Mucosa of stomach (tissue), 1 donor: ENCODE measurements around the gene IQSEC3.
"Not testable (repeated sequence)": the region's sequence is repeated elsewhere in the genome, so short reads cannot be mapped to it uniquely, and the experiment has no call there.

Experiments used
- H3K27me3 ChIP-seq: one replicate; pipeline ENCODE4 v1.7.0; 2013; ENCODE audit warnings: mild to moderate bottlenecking, low read length; ENCODE audit not compliant: control insufficient read depth, insufficient read depth
- H3K36me3 ChIP-seq: one replicate; pipeline ENCODE4 v1.7.0; 2013; ENCODE audit warnings: low read length; ENCODE audit not compliant: control insufficient read depth, insufficient read depth
- H3K4me1 ChIP-seq: one replicate; pipeline ENCODE4 v1.7.0; 2013; ENCODE audit warnings: mild to moderate bottlenecking, low read length; ENCODE audit not compliant: control insufficient read depth, insufficient read depth
- H3K4me3 ChIP-seq: one replicate; pipeline ENCODE4 v1.7.0; 2013; ENCODE audit warnings: low read length
- H3K9ac ChIP-seq: one replicate; pipeline ENCODE4 v1.7.0; 2013; ENCODE audit warnings: mild to moderate bottlenecking, low read length, moderate library complexity
- H3K9me3 ChIP-seq: one replicate; pipeline ENCODE4 v1.7.0; 2013; ENCODE audit warnings: mild to moderate bottlenecking, low read length, moderate library complexity; ENCODE audit not compliant: control insufficient read depth
- donor health status: Pancreatic carcinoma.

Gene IQSEC3

DNA sequence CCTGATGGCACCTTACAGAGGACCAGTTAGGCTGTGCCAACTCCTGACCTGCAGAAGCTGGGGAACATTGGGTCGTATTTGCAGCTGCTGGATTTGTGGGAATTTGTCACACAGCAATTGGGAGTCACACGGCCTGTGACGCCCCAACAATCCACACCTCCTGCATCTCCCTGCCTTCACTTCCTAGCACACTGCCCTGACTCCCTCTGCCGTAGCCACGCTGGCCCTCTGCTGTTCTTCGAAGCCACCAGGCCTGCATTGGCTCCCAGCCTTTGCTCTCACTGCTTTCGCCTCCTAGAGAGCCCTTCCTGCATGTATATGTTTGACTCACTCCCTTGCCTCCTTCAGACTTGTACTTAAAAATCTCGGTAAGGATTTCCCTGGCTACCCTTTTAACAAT is 22.2 kb upstream of the IQSEC3 start:
- not testable (repeated sequence) for H3K4me3 ChIP-seq, H3K4me1 ChIP-seq, H3K36me3 ChIP-seq, H3K9me3 ChIP-seq, H3K9ac ChIP-seq, H3K27me3 ChIP-seq

DNA sequence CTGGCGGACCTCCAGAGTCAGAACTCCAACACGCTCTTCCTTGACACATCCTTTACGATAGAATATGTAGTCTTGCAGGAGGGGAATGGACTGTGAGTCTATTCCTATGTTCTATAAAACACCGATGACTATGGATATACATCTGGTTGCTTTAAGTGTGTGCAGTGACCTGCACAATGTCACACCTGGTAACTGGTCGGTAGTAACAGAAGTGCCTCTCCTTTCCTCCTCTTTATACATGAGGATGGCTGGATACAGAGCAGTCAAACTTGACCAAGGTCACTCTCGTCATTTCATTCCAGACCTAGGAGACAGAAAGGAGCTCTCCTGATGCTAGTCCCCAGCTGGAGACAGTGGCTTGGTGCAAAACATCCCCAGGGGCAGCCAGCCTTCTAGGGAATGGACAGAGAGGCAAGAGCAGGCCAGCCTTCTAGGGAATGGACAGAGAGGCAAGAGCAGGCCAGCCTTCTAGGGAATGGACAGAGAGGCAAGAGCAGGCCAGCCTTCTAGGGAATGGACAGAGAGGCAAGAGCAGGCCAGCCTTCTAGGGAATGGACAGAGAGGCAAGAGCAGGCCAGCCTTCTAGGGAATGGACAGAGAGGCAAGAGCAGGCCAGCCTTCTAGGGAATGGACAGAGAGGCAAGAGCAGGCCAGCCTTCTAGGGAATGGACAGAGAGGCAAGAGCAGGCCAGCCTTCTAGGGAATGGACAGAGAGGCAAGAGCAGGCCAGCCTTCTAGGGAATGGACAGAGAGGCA is 21.2 kb upstream of the IQSEC3 start:
- not testable (repeated sequence) for H3K4me3 ChIP-seq, H3K9ac ChIP-seq, H3K9me3 ChIP-seq, H3K4me1 ChIP-seq, H3K27me3 ChIP-seq, H3K36me3 ChIP-seq

DNA sequence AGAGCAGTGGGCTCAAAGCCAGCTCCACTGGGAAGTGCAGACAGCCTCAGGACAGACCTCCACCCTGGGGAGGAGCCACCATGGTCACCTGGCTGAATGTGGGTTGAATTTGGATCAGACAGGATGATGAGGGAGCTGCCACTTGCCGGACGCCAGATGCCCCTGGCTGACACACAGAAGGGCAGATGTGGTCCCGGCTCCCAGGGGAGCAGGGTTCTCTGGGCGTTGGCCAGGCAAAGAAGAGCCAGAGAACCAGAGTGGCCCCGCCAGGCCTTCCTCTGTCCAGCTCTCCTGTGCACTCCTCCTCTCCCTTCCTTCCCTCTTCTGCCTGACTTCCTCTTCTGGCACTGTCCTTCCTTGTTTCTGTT is 20.6 kb upstream of the IQSEC3 start:
- not testable (repeated sequence) for H3K36me3 ChIP-seq, H3K27me3 ChIP-seq, H3K9ac ChIP-seq, H3K4me3 ChIP-seq, H3K9me3 ChIP-seq, H3K4me1 ChIP-seq

DNA sequence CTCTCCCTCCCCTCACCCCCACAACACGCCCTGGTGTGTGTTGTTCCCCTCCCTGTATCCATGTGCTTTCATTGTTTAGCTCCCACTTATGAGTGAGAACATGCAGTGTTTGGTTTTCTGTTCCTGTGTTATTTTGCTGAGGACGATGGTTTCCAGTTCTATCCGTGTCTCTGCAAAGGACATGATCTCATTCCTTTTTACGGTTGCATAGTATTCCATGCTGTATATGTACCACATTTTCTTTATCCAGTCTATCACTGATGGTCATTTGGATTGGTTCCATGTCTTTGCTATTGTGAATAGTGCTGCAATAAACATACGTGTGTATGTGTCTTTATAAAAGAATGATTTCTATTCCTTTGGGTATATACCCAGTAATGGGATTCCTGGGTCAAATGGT is 20.0 kb upstream of the IQSEC3 start:
- H3K9me3 ChIP-seq, H3K27me3 ChIP-seq, H3K9ac ChIP-seq, H3K4me3 ChIP-seq, H3K36me3 ChIP-seq, H3K4me1 ChIP-seq: not testable (repeated sequence)

DNA sequence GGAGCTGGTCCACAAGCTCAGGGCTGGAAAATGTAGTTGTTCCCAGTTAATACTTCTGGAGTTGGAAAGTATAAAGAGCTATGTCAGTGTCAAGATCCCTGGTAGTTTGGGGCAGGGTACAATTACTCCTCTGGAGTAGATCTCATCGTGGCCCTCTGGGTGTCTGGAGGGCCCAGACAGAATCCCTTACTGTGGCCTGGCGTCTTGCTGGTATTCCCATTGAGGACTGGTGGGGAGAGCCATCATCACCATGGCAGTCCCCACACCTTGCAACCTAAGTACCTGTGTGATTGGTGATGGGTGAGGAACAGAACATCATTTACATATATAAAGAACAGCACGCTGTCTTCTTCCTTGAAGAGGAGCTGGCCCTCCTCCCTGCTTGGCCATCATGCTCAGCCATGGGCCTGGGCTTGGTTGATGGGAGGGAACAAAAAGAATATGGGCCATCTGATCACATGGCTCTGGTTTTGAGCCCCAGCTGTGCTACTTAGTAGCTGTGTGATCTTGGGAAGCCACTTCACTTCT is 18.8 kb upstream of the IQSEC3 start:
- H3K36me3 ChIP-seq: not testable (repeated sequence)

DNA sequence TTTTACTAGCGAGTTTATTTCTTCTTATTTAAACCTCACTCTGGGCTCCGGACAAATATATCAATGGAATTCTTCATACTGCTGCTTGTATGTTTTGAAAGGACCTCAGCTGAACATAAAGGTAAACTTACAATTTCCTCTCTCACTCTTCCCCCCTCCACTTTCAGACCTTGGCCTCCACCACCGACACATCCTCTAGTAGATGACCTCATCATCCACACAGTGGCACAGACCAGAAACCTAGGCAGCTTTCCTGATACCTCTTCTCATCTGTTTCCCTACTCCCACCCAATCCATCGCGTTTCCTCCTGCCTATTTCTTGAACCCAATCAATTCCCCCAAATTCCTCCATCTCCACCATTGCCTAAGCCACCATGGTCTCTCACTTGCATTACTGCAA is 17.4 kb upstream of the IQSEC3 start:
- H3K9ac ChIP-seq, H3K4me3 ChIP-seq, H3K9me3 ChIP-seq, H3K36me3 ChIP-seq, H3K4me1 ChIP-seq: not testable (repeated sequence)
- peaks cover 14% of the 10 kb centered on the region for H3K27me3 ChIP-seq

More for the DNA sequence above, 18.8 kb upstream of the IQSEC3 start:
- H3K9me3 ChIP-seq, H3K4me1 ChIP-seq, H3K4me3 ChIP-seq, H3K9ac ChIP-seq, H3K27me3 ChIP-seq: not testable (repeated sequence)

DNA sequence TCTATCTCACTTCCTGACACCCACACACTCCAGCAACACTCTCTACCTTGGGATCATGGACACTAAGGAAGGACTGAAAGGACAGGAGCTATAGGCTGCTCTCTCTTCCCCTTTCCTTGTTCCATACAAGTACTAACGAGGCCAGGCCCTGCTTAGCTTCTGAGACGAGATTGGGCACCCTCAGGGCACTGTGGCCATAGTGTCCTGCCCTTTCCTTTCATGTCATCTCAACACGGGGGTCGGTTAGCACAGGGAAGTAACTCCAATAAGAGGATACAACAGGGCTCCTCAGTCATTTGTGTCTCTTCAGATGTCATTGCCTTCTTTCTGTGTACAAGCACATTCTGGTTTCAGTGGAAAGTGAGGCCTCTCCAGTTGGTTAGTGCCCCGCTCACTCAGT is 15.5 kb upstream of the IQSEC3 start:
- H3K9ac ChIP-seq, H3K4me1 ChIP-seq, H3K9me3 ChIP-seq, H3K36me3 ChIP-seq, H3K4me3 ChIP-seq: not testable (repeated sequence)
- H3K27me3 ChIP-seq: peaks cover 23% of the 10 kb centered on the region

DNA sequence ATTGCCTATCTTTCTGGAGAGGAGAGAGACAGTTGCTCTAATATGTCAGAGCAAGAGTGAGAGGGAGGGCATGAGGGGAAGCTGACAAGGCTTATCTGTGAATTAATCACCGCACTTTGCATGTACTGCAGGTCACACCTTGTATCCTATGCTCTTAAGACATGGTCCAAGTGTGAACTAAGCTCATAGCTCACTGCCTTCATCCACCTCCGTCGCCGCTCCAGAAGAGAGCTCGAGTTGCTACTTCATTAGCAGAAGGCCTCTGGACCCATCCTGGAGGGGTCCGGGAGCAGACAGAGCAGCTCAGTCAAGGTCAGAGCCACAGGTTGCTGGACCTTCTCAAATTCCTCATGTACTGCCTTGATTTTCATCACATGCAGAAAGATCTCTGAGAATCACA is 14.6 kb upstream of the IQSEC3 start:
- not testable (repeated sequence) for H3K36me3 ChIP-seq, H3K9ac ChIP-seq, H3K9me3 ChIP-seq, H3K4me3 ChIP-seq, H3K4me1 ChIP-seq
- peaks cover 23% of the 10 kb centered on the region for H3K27me3 ChIP-seq

DNA sequence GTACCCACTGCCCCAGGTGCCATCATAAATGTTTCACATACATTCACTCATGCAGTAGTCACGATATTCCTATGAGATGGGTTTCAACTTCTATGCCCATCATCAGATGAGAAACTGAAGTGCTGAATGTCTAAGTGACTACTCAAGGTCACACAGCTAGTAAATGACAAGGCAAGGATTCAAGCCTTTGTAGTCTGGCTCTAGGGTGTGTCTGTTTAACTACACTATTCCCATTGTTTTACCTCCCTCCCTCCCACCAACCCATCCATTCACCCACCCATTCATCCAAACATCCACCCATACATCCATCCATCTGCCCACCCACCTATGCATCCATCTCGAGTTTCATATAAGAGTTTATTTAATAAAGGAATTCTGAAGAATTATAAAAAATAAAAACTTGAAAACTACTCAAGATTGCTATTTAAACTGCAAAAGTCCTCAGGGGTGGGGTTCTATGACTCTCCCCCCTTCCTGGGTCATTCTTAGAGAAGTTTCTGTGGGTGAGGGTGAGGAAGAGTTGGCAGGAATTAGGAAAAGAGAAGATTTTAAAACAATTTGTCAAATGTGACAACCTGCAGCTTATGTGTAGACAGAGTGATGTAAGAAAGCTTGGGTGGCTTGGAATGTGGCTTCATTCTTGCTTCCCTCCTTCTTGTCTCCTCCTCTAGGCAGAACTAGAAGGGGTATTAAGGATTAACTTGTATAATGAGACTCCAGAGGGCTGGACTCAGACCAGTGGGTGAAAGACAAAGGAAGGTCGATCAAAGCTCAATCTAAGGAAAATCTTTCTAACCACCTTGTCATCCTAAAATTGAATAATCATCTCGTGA is 13.4 kb upstream of the IQSEC3 start:
- H3K36me3 ChIP-seq, H3K4me1 ChIP-seq, H3K9me3 ChIP-seq, H3K4me3 ChIP-seq, H3K9ac ChIP-seq: not testable (repeated sequence)
- H3K27me3 ChIP-seq: peaks cover 23% of the 10 kb centered on the region

DNA sequence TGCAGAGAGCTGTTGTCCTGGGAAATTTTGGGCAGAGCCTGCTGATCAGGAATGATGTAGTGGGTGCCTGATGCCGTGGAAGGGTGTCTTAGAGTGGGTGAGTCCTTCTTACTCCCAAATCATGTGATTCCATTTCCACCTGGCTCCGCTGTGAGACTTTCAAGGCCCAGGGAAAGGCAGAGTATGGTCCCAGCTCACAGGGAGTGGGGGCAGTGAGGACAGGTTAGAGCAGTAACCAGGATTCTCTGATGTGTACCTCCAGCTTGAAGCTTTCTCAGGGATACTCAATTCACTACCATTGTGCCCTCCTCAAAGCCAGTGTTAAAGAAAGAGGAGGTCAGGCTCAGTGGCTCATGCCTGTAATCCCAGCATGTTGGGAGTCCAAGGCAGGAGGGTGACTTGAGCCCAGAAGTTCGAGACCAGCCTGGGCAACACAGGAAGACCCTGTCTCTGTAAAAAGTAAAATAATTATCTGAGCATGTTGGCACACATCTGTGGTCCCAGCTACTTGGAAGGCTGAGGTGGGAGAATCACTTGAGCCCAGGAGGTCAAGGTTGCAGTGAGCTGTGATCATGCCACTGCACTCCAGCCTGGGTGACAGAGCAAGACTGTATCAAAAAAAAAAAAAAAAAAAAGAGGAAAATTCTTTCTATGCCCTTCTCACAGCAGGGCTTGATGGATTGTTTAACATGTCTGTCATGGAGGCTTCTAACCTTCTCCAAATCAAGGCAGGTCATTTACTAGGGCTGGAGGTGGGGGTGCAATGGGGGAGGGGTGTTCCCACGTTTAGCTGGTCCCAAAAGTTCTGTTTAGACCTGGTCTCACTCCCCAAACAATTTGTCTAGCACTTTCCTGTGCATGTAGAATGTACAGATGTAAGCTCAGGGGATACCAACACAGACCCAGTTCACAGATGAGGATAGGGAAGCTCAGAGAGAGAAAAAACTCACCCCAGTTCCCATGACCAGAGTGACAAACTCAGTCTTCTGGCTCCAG is 12.5 kb upstream of the IQSEC3 start:
- Histone ChIP-seq H3K4me3 (no peak overlapping the region), H3K9me3 (no peaks in the 10 kb centered on the region), H3K4me1 (peaks cover 7% of the 10 kb centered on the region), H3K27me3 (peaks cover 23% of the 10 kb centered on the region), H3K36me3 (no peaks in the 10 kb centered on the region), H3K9ac (no peak overlapping the region)

DNA sequence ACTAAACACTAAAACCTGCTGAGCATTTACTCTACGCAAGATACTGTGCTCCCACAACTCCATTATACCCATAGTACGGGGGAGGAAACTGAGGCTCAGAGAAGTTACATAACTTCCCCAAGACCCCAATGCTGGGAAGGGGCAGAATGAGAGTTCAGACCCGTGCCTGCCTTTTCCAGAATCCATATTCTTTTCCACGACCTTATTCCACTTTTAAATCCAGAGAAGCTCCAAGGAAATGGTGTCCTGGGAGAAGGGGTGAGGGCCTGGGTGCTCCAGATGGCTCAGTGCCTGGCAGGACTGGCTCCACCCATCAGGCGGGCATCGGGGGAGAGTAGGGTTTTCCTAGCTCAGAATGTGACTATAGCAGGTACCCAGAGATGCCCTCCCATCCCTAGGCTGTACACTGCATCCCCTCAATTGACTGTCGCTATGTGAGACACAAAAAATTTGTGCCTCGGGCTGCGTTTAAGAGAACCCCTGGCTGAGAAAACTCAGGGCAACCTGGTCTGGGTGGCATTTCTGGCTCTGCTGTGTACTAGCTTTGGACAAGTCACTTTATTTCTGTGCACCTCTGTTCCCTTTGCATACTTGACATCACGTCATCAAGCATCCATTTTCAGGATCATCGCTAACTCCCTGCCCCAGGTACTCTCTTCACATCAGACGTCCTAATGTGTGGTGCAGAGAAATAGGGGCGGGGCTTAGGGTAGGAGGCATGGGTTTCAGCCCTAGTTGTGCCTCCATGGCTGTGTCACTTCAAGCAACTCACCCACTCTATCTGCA is 11.6 kb upstream of the IQSEC3 start:
- Histone ChIP-seq H3K27me3 (peaks cover 23% of the 10 kb centered on the region), H3K9ac (no peak overlapping the region), H3K9me3 (no peaks in the 10 kb centered on the region), H3K4me3 (no peak overlapping the region), H3K4me1 (peaks cover 7% of the 10 kb centered on the region), H3K36me3 (no peaks in the 10 kb centered on the region)
